Mesodermal cell (in vitro differentiated cells): ENCODE measurements around the gene EEF1AKMT1. TPM values are rescaled to one million over a fixed set of nuclear protein-coding genes. Genes with fewer than 3 reads are reported as not detected.

Experiments used
- H3K27ac ChIP-seq: 2 replicates; pipeline ENCODE4 v1.7.0; 2013; ENCODE audit warnings: mild to moderate bottlenecking, low read depth, low read length, moderate library complexity; ENCODE audit not compliant: severe bottlenecking
- H3K36me3 ChIP-seq: 2 replicates; pipeline ENCODE4 v1.7.1; 2013; ENCODE audit warnings: mild to moderate bottlenecking, low read length, moderate library complexity; ENCODE audit not compliant: control insufficient read depth, insufficient read depth
- H3K4me1 ChIP-seq: one replicate; pipeline ENCODE4 v1.7.1; 2013; ENCODE audit warnings: mild to moderate bottlenecking, low read length; ENCODE audit not compliant: insufficient read depth, control insufficient read depth, poor library complexity, severe bottlenecking
- H3K4me3 ChIP-seq: 2 replicates; pipeline ENCODE4 v1.7.0; 2013; ENCODE audit warnings: low read length, control low read depth, mild to moderate bottlenecking; ENCODE audit not compliant: insufficient read depth, poor library complexity, severe bottlenecking; ENCODE audit errors: extremely low read depth
- H3K9me3 ChIP-seq: 2 replicates; pipeline ENCODE4 v1.7.1; 2013; ENCODE audit warnings: mild to moderate bottlenecking, low read length, moderate library complexity; ENCODE audit not compliant: control insufficient read depth
- WGBS, 2 experiments: methylation state at CpG; one replicate each; pipeline ENCODE4 v1.1.5; 2013; ENCODE audit warnings: missing lambda C conversion rate in 2 of 2; ENCODE audit not compliant: insufficient coverage in 2 of 2; 5-methylcytosine and 5-hydroxymethylcytosine counted together
- polyA plus RNA-seq, 2 experiments: library from polyadenylated mRNA; stranded (reverse); fragments of 50-300 nt; gene quantifications; one replicate each; pipeline ENCODE4 v1.2.3, GENCODE V29; 2013

Gene EEF1AKMT1
- polyA plus RNA-seq (2013, experiment 1 of 2), result 7.3 TPM
- 8.4 TPM for polyA plus RNA-seq (2013, experiment 2 of 2)

- peak within 1 kb of the TSS; percentile 88 for H3K27ac ChIP-seq
- H3K9me3 ChIP-seq, result peaks cover 8% of the 10 kb centered on the region
- peaks cover 17% of the 10 kb centered on the region for H3K36me3 ChIP-seq
- peak within 1 kb of the TSS; percentile 57 for H3K4me3 ChIP-seq
- WGBS, 2 experiments, result 1 to 3% methylated on average over 47 to 56 of the region's 72 CpGs
- H3K4me1 ChIP-seq, result no peaks in the 10 kb centered on the region
Observed at GRCh38 chr13:20773194-20774080, at the start of gene EEF1AKMT1. Gene EEF1AKMT1, minus strand, starts transcription at chr13:20773961. Its CDS starts 16,363 bp downstream, at chr13:20757598.

- no peak overlapping the region for H3K4me3 ChIP-seq
- H3K4me1 ChIP-seq, result peaks cover 8% of the 10 kb centered on the region
- WGBS, 2 experiments, result no CpG with 5 or more reads among the region's 1 CpG
- H3K9me3 ChIP-seq, result no peaks in the 10 kb centered on the region
- H3K27ac ChIP-seq, result no peak overlapping the region
- H3K36me3 ChIP-seq, result peaks cover 10% of the 10 kb centered on the region
Observed at GRCh38 chr13:20823071-20823470, 49.3 kb upstream of the EEF1AKMT1 start.

DNA sequence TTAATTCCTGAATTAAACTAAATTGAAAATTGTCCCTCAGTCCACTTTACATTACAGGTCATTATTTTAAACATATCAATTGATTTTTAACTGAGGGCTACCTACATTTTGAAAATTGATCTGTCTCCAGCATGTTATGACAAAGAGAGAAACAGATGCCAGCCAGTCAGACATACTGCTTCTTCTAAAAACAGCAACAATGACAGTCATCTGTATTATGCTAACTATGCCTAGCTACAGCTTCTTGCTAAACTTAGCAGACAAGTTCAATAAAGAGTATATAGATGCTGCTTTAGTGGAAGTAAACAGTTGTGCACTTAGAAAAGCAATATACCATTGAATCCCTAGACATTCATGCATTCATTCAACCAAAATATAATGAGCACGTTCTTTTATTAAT lies 48.6 kb upstream of the EEF1AKMT1 start:
- H3K4me3 ChIP-seq, result no peak overlapping the region
- WGBS, 2 experiments, result no CpG with 5 or more reads among the region's 1 CpG
- H3K9me3 ChIP-seq, result no peaks in the 10 kb centered on the region
- no peak overlapping the region for H3K27ac ChIP-seq
- peaks cover 8% of the 10 kb centered on the region for H3K4me1 ChIP-seq
- peaks cover 10% of the 10 kb centered on the region for H3K36me3 ChIP-seq

DNA sequence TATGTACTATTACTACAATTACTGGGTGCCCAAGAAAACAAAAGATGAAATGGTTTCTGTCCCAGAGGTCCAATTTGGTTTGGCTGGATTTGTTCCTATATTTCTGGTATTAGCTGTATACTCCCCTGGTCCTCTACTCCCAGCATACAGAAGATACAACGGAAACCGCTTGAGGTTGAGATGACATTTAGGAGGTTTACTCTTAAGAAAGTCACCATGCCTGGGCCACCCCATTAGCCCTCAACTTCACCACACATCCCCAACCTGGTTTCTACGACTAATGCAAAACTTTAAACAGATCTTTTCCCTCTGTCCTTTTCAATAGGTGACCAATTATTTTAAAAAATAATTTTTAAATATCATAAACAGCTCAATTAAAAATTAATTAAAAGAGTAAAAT lies 46.0 kb upstream of the EEF1AKMT1 start:
- Histone ChIP-seq H3K27ac (no peak overlapping the region), H3K4me1 (peaks cover 10% of the 10 kb centered on the region), H3K9me3 (no peaks in the 10 kb centered on the region), H3K4me3 (no peak overlapping the region), H3K36me3 (peaks cover 3% of the 10 kb centered on the region)
- WGBS, 2 experiments, result no CpG with 5 or more reads among the region's 3 CpGs

DNA sequence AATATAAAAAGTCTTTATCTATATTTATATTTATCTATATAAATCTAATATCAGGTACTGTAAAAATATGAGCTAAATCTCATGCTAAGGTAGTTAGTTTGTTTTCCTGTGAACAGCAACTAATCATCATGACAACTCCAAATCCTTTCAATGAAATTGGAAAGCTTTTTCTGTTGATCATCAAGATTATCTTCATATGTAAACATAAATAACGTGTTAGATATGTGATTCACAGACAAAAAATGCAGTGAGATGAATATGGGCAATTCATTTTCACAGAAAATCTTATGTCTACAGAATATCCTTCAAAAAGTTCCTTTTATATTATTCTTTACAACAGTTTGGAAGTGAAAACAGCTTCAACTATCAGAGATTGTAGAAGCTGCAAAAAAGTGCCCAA lies 41.7 kb upstream of the EEF1AKMT1 start:
- no CpG with 5 or more reads among the region's 1 CpG for WGBS, 2 experiments
- peaks cover 14% of the 10 kb centered on the region for H3K4me1 ChIP-seq
- H3K27ac ChIP-seq, result no peak overlapping the region
- H3K36me3 ChIP-seq, result no peaks in the 10 kb centered on the region
- H3K4me3 ChIP-seq, result no peak overlapping the region
- H3K9me3 ChIP-seq, result no peaks in the 10 kb centered on the region

GRCh38 chr13:20814224-20814910 lies 40.6 kb upstream of the EEF1AKMT1 start:
- Histone ChIP-seq H3K4me1 (peaks cover 14% of the 10 kb centered on the region), H3K27ac (peak overlapping the region; percentile 87), H3K9me3 (no peaks in the 10 kb centered on the region), H3K4me3 (no peak overlapping the region), H3K36me3 (peaks cover 4% of the 10 kb centered on the region)
- 100% methylated on average over 2 of the region's 5 CpGs; no CpG with 5 or more reads in 1 of the 2 experiments for WGBS, 2 experiments

DNA sequence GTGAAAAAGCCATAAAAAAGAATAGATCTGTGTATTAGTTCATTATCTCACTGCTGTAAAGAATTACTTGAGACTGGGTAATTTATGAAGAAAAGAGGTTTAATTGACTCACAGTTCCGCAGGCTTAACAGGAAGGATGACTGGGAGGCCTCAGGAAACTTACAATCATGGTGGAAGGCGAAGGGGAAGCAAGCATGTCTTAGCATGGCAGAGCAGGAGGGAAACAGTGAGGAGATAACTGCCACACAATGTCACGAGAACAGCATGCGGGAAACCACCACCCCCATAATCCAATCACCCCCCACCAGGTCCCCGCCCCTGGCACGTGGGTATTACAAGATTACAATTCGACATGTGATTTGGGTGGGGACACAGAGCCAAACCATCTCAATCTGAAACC lies 39.1 kb upstream of the EEF1AKMT1 start:
- Histone ChIP-seq H3K9me3 (no peaks in the 10 kb centered on the region), H3K4me1 (peaks cover 14% of the 10 kb centered on the region), H3K4me3 (no peak overlapping the region), H3K36me3 (peaks cover 18% of the 10 kb centered on the region), H3K27ac (no peak overlapping the region)
- WGBS, 2 experiments, result 91 to 100% methylated on average over 2 of the region's 7 CpGs

GRCh38 chr13:20810808-20811207 lies 37.0 kb upstream of the EEF1AKMT1 start:
- no peaks in the 10 kb centered on the region for H3K9me3 ChIP-seq
- H3K27ac ChIP-seq, result no peak overlapping the region
- H3K36me3 ChIP-seq, result peaks cover 26% of the 10 kb centered on the region
- 90 to 100% methylated on average over 1 to 2 of the region's 2 CpGs for WGBS, 2 experiments
- peaks cover 5% of the 10 kb centered on the region for H3K4me1 ChIP-seq
- H3K4me3 ChIP-seq, result no peak overlapping the region

GRCh38 chr13:20808874-20809273 lies 35.1 kb upstream of the EEF1AKMT1 start:
- 92% methylated on average over 3 of the region's 4 CpGs; no CpG with 5 or more reads in 1 of the 2 experiments for WGBS, 2 experiments
- H3K36me3 ChIP-seq, result peaks cover 29% of the 10 kb centered on the region

GRCh38 chr13:20803180-20803965 lies 29.6 kb upstream of the EEF1AKMT1 start:
- H3K9me3 ChIP-seq, result no peaks in the 10 kb centered on the region
- WGBS, 2 experiments, result 80 to 94% methylated on average over 1 to 2 of the region's 3 CpGs
- peaks cover 24% of the 10 kb centered on the region for H3K36me3 ChIP-seq
- H3K27ac ChIP-seq, result no peak overlapping the region
- peaks cover 6% of the 10 kb centered on the region for H3K4me1 ChIP-seq
- H3K4me3 ChIP-seq, result no peak overlapping the region

More at GRCh38 chr13:20808874-20809273, 35.1 kb upstream of the EEF1AKMT1 start:
- Histone ChIP-seq H3K9me3 (no peaks in the 10 kb centered on the region), H3K4me3 (no peak overlapping the region), H3K4me1 (no peaks in the 10 kb centered on the region), H3K27ac (no peak overlapping the region)
